Hepatocyte (in vitro differentiated cells): Measurements from ENCODE around the gene CHKA. TPM values are rescaled to one million over a fixed set of nuclear protein-coding genes. Genes with fewer than 3 reads are reported as not detected.

Experiments used
- DNase-seq: peaks from one replicate; pipeline ENCODE4 v3.0.0-alpha.2; 2016; ENCODE audit warnings: low spot score
- H2AFZ ChIP-seq: fragments of 200-600 bp; sonication (generic); 2 replicates; pipeline ENCODE4 v1.6.0; 2016; ENCODE audit warnings: antibody characterized with exemption, mild to moderate bottlenecking
- H3K27ac ChIP-seq: fragments of 200-600 bp; sonication (generic); 2 replicates; pipeline ENCODE4 v1.5.1; 2016; ENCODE audit warnings: mild to moderate bottlenecking
- H3K27me3 ChIP-seq: fragments of 200-600 bp; sonication (generic); 2 replicates; pipeline ENCODE4 v1.6.1; 2016
- H3K36me3 ChIP-seq: fragments of 200-600 bp; sonication (generic); replicated peaks from 2 replicates; pipeline ENCODE4 v1.5.1; 2016; ENCODE audit warnings: low read depth; ENCODE audit not compliant: insufficient read depth
- H3K4me1 ChIP-seq: fragments of 200-600 bp; sonication (generic); 2 replicates; pipeline ENCODE4 v1.5.1; 2016; ENCODE audit warnings: mild to moderate bottlenecking, moderate library complexity; ENCODE audit not compliant: insufficient read depth
- H3K4me2 ChIP-seq: fragments of 200-600 bp; sonication (generic); 2 replicates; pipeline ENCODE4 v1.6.0; 2016
- H3K4me3 ChIP-seq: fragments of 200-600 bp; sonication (generic); 2 replicates; pipeline ENCODE4 v1.5.1; 2016; ENCODE audit warnings: mild to moderate bottlenecking
- H3K79me2 ChIP-seq: fragments of 200-600 bp; sonication (generic); 2 replicates; pipeline ENCODE4 v1.6.0; 2017; ENCODE audit warnings: mild to moderate bottlenecking
- H3K9me2 ChIP-seq: fragments of 200-600 bp; sonication (generic); replicated peaks from 2 replicates; pipeline ENCODE4 v1.6.0; 2017; ENCODE audit warnings: mild to moderate bottlenecking; ENCODE audit not compliant: insufficient read depth
- H3K9me3 ChIP-seq: fragments of 200-600 bp; sonication (generic); 2 replicates; pipeline ENCODE4 v1.5.1; 2016; ENCODE audit warnings: low read depth, mild to moderate bottlenecking
- H4K20me1 ChIP-seq: fragments of 200-600 bp; sonication (generic); 2 replicates; pipeline ENCODE4 v1.6.0; 2016; ENCODE audit warnings: mild to moderate bottlenecking; ENCODE audit not compliant: insufficient read depth, poor library complexity, severe bottlenecking
- CTCF ChIP-seq: fragments of 200-600 bp; sonication (generic); IDR thresholded peaks from 2 replicates; pipeline ENCODE4 v1.5.1; 2016; ENCODE audit warnings: antibody characterized with exemption, mild to moderate bottlenecking; ENCODE audit not compliant: poor library complexity
- EZH2 ChIP-seq: fragments of 200-600 bp; sonication (generic); IDR thresholded peaks from 2 replicates; pipeline ENCODE4 v1.6.1; 2016; ENCODE audit warnings: antibody characterized with exemption, mild to moderate bottlenecking, borderline replicate concordance
- EZH2phosphoT487 ChIP-seq: fragments of 200-600 bp; sonication (generic); IDR thresholded peaks from one replicate; pipeline ENCODE4 v1.6.1; 2018; ENCODE audit warnings: antibody characterized with exemption, mild to moderate bottlenecking, low read depth, moderate library complexity; ENCODE audit not compliant: unreplicated experiment, severe bottlenecking
- WGBS: methylation state at CpG from one replicate; pipeline ENCODE4 v1.1.6; 2016; ENCODE audit warnings: low lambda C conversion rate; ENCODE audit errors: missing lambda C conversion rate; 5-methylcytosine and 5-hydroxymethylcytosine counted together
- polyA plus RNA-seq: library from polyadenylated mRNA; unstranded; fragments of >200 nt; fragmentation: Nextera tagmentation; extraction: Ambion mirVana; gene quantifications from 2 replicates; pipeline ENCODE4 v1.2.1, GENCODE V29; 2016
- total RNA-seq: library from RNA; depleted of rRNA; stranded (reverse); fragments of >200 nt; gene quantifications from 2 replicates; pipeline ENCODE4 v1.2.3, GENCODE V29; 2014

Gene CHKA
- total and polyA plus RNA-seq, 2 experiments from 2014 or later: 70.0 to 117 TPM

GRCh38 chr11:68015467-68015866, 105.7 kb downstream of the CHKA start:
- 96% methylated on average over 8 of the region's 8 CpGs for WGBS
- H3K4me3 ChIP-seq: no peak overlapping the region
- H3K9me2 ChIP-seq: no peaks in the 10 kb centered on the region
- no peak overlapping the region for H3K27ac ChIP-seq
- TF ChIP-seq EZH2phosphoT487 (no peak), EZH2 (no peak), CTCF (no peak)
- H3K27me3 ChIP-seq: no peaks in the 10 kb centered on the region
- H4K20me1 ChIP-seq: no peaks in the 10 kb centered on the region
- no peak overlapping the region for H3K4me2 ChIP-seq
- no peak for DNase-seq
- no peak overlapping the region for H2AFZ ChIP-seq
- no peaks in the 10 kb centered on the region for H3K36me3 ChIP-seq
- H3K79me2 ChIP-seq: no peaks in the 10 kb centered on the region
- H3K9me3 ChIP-seq: no peaks in the 10 kb centered on the region
- H3K4me1 ChIP-seq: peaks cover 41% of the 10 kb centered on the region

- peaks cover 46% of the 10 kb centered on the region for H3K4me1 ChIP-seq
- no peaks in the 10 kb centered on the region for H3K27me3 ChIP-seq
Observed at GRCh38 chr11:68014947-68015447, 106.2 kb downstream of the CHKA start.

GRCh38 chr11:68014157-68014946, 106.8 kb downstream of the CHKA start:
- Histone ChIP-seq H3K9me3 (no peaks in the 10 kb centered on the region), H3K27me3 (no peaks in the 10 kb centered on the region), H3K36me3 (no peaks in the 10 kb centered on the region), H4K20me1 (no peaks in the 10 kb centered on the region), H3K4me2 (no peak overlapping the region), H3K9me2 (no peaks in the 10 kb centered on the region), H3K4me3 (no peak overlapping the region), H3K4me1 (peaks cover 50% of the 10 kb centered on the region), H3K79me2 (no peaks in the 10 kb centered on the region), H3K27ac (peak overlapping the region; percentile 27), H2AFZ (no peak overlapping the region)
- 84% methylated on average over 15 of the region's 16 CpGs for WGBS
- TF ChIP-seq CTCF (no peak), EZH2phosphoT487 (no peak), EZH2 (no peak)
- no peak for DNase-seq

More at GRCh38 chr11:68014947-68015447, 106.2 kb downstream of the CHKA start:
- Histone ChIP-seq H3K4me2 (no peak overlapping the region), H3K27ac (no peak overlapping the region), H2AFZ (no peak overlapping the region), H3K4me3 (no peak overlapping the region), H3K9me3 (no peaks in the 10 kb centered on the region), H3K79me2 (no peaks in the 10 kb centered on the region), H4K20me1 (no peaks in the 10 kb centered on the region), H3K36me3 (no peaks in the 10 kb centered on the region), H3K9me2 (no peaks in the 10 kb centered on the region)
- WGBS: 93% methylated on average over 19 of the region's 19 CpGs
- no peak for TF ChIP-seq EZH2
- TF ChIP-seq EZH2phosphoT487: no peak
- no peak for TF ChIP-seq CTCF
- no peak for DNase-seq
